MM.1S (cell line): ENCODE measurements around the gene ZIC4.

ENCODE experiments used
- CTCF ChIP-seq: fragments of 300-600 bp; sonication (generic); IDR thresholded peaks from 2 replicates; pipeline ENCODE4 v1.5.1; 2016; ENCODE audit warnings: antibody characterized with exemption, low read length, mixed read lengths
- EZH2 ChIP-seq: fragments of 300-600 bp; sonication (generic); optimal IDR thresholded peaks from 2 replicates; pipeline ENCODE3; 2017; ENCODE audit warnings: low read depth, mild to moderate bottlenecking, antibody characterized with exemption, low read length, mixed read lengths

- no peak for TF ChIP-seq CTCF
- no peak for TF ChIP-seq EZH2
These were observed 6.8 kb upstream of the ZIC4 start for GRCh38 chr3:147412917-147413685.
